Astrocyte of the cerebellum (primary cell): ENCODE results near the gene IZUMO2.

Experiments
- DNase-seq: peaks from one replicate; pipeline ENCODE4 v3.0.0-alpha.2; 2011; ENCODE audit warnings: low read depth
- H3K4me3 ChIP-seq: 2 replicates; pipeline ENCODE4 v1.5.1; 2011; ENCODE audit warnings: mild to moderate bottlenecking, low read depth, low read length, moderate library complexity
- CTCF ChIP-seq: IDR thresholded peaks from 2 replicates; pipeline ENCODE4 v1.5.1; 2012; ENCODE audit warnings: low read length, low read depth, moderate library complexity, mild to moderate bottlenecking; ENCODE audit errors: missing control alignments
- in situ Hi-C: cut with HindIII; loops from 2 replicates; pipeline ENCODE4 v1.10.0; 2017; ENCODE audit warnings: low sequenced_read_pairs

The IZUMO2 gene

DNA sequence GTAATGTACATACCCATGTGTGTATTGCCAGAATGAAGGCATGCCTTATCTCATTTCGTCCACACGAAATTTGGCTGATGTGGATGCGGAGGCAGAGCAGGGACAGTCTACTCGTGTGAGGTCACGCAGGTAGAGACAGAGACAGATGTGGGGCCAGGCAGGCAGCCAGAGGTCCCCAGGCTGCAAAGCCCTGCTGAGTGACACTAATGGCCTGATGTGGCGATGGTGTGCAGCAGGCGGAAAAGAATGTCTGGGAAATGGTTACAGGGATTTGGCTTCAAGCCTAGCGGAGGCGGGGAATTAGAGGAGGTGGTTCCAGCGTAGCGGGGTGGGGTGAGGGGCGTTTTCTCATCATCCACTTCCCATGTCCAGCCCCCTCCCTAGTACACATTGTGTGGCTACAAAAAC, 4.2 kb upstream of the IZUMO2 start:
- no peak for DNase-seq
- no peak for TF ChIP-seq CTCF
- no peak overlapping the region for H3K4me3 ChIP-seq
- in situ Hi-C loops = no loop called here

GRCh38 chr19:50159078-50159477, 4.0 kb downstream of the IZUMO2 start:
- no peak overlapping the region for H3K4me3 ChIP-seq
- DNase-seq = no peak
- no peak for TF ChIP-seq CTCF
- in situ Hi-C loops = no loop called here

DNA sequence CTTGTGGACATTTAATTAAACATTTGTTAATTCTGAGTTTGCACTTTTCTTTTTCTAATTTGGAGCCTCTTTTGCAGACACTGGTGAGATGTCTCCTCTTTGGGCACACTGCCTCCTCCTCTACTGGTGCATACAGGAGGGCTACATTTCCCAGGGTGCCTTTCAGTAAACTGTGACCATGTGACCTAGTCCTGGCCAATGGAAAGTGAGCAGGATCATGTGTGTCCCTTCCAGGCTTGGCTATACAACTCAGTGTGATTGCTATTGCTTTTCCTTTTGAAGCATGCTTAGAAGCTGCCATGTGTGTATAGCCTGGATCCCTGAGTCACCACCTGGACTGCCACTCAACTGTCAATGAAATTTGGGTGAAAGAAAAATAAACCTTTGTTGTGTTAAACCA, 4.5 kb downstream of the IZUMO2 start:
- no peak overlapping the region for H3K4me3 ChIP-seq
- TF ChIP-seq CTCF = no peak
- in situ Hi-C loops = no loop called here
- no peak for DNase-seq

- DNase-seq = no peak
Observed at GRCh38 chr19:50155520-50156109, 7.5 kb downstream of the IZUMO2 start.

GRCh38 chr19:50154529-50154928, 8.6 kb downstream of the IZUMO2 start:
- TF ChIP-seq CTCF = no peak
- DNase-seq = no peak
- in situ Hi-C loops = no loop called here
- H3K4me3 ChIP-seq = no peak overlapping the region

More at GRCh38 chr19:50155520-50156109, 7.5 kb downstream of the IZUMO2 start:
- in situ Hi-C loops = no loop called here
- TF ChIP-seq CTCF = no peak
- H3K4me3 ChIP-seq = no peak overlapping the region

- TF ChIP-seq CTCF = no peak
- in situ Hi-C loops = no loop called here
- DNase-seq = no peak
- no peak overlapping the region for H3K4me3 ChIP-seq
Observed at GRCh38 chr19:50152578-50152977, 10.5 kb downstream of the IZUMO2 start.
